DMS53 treated with DMSO at 0.1 percent for 48 hours (cell line): ENCODE measurements around the gene FAM53A.

Experiments
- DNase-seq: peaks from one replicate; lab custom pipeline; 2025; ENCODE audit not compliant: unreplicated experiment; lab: John Stamatoyannopoulos, UW

FAM53A gene

GRCh38 chr4:1623821-1624518 is 60.1 kb downstream of the FAM53A start:
- no peak for DNase-seq

DNA sequence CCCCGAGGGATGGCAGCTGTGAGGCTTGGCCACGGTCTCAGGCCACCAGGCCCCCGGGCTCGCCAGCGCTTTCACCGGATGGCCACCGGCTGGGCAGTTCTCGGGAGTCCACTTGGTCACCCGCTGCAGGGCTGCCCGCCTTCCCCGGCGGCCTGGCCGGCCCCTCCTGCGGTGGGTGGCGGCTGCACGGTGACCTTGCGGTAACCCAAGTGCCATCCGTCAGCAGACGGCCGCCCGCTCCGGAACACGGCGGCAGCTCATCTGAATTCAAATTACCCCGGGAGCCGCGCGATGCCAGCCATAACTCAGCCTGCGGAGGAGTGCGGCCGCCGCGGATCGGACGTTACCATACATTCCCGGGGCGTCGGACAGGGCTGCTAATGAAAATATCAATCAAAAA is 60.7 kb downstream of the FAM53A start:
- DNase-seq: no peak

DNA sequence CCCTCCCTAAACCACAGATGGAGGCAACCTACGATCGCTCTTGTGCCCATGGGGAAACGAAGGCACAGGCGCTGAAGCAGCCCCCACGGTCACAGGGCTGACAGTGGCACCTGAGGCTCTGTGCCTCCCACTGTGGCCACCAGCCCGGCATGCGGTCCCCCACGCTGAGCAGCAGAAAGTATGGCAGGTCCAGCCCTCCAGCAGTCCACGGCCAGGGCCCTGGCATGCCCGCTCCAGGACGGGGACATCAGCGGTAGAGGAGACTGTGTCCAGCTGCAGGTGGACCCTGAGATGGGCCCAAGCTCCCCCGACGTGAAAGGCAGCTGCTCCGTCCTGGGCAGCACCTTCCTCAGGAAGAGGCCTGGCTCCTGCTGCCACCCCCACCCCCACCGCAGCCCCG is 61.2 kb downstream of the FAM53A start:
- DNase-seq: no peak

- DNase-seq: no peak
Observed at GRCh38 chr4:1622238-1622637, 61.9 kb downstream of the FAM53A start.

DNA sequence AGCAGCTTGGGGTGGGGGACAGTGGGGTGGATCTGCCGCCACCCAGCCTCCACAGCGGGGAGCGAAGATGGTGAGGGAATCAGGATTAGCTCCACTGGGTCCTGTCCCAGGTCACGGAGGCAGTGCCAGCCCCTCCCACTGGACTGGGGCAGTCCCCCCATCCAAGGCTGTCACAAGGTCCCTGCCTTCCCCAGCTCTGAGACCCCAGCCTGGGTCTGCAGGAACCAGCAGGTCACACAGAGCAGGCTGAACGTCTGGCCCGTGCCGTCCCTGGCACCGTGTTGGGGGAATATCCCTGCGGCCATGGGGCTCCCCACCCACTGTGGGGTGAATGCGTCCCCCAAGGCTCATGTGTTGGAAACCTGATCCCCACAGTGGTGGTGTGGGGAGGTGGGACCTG is 62.6 kb downstream of the FAM53A start:
- DNase-seq: no peak

DNA sequence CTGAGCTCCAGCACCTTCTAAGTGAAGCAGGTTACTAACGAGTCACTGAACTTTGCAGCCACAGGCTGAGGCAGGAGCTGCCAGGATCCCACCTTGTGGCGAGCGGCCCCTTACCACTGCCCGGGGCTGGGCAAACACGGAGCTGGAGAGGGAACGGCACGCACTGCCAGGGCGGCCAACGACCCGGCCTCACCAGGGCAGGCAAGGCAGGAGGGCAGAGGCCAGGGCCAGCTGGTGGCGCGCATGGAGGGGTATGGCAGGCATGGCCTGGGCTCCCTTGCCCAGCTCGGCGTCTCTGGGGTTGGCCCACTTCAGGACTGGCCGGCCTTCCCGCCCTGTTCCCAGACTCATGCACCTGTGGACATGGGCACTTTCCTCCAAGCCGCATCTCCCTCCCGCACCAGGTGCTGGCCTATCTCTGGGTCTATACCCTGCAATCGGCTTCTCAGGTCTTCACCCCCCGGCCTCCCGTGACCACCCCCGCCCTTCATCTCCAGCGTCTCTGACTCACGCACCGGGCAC is 64.9 kb downstream of the FAM53A start:
- no peak for DNase-seq

GRCh38 chr4:1618438-1618837 is 65.7 kb downstream of the FAM53A start:
- no peak for DNase-seq

GRCh38 chr4:1616557-1616930 is 67.6 kb downstream of the FAM53A start:
- no peak for DNase-seq

- no peak for DNase-seq
Observed at GRCh38 chr4:1615786-1616556, 68.1 kb downstream of the FAM53A start.

DNA sequence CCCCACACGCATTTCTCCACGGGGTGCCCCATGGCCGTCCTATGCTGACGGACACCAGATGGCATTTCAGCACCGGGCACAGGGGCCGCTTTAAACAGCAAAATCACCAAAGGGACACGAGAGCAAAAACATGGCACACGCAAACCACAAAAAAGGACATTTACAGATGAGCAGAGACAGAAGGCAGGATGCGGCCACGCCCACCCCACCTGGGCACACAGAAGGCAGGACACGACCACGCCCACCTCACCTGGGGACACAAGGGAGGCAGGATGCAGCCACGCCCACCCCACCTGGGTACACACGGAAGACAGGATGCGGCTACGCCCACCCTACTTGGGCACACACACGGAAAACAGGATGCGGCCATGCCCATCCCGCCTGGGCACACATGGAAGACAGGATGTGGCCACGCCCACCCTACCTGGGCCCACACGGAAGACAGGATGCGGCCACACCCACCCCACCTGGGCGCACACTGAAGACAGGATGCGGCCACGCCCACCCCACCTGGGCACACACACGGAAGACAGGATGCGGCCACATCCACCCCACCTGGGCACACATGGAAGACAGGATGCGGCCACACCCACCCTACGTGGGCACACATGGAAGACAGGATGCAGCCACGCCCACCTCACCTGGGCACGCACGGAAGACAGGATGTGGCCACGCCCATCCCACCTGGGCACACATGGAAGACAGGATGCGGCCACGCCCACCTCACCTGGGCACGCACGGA is 69.1 kb downstream of the FAM53A start:
- DNase-seq: no peak

GRCh38 chr4:1614502-1614853 is 69.6 kb downstream of the FAM53A start:
- no peak for DNase-seq

DNA sequence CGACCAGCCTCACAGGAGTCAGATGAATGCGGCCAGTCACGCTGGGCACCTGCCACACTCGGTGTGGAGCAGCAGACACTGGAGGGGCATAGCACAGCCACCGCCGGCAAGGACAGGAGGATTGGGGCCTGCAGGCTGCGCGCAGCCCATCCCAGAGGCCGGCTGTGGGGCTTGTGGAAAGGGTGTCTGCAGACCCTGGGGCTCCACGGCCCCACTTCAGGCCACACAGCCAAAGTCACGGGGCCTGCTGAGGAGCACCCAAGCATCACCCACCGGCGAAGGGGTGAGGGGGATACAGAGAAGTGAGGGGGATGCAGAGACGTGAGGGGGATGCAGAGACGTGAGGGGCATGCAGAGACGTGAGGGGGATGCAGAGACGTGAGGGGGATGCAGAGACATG is 70.1 kb downstream of the FAM53A start:
- DNase-seq: no peak

DNA sequence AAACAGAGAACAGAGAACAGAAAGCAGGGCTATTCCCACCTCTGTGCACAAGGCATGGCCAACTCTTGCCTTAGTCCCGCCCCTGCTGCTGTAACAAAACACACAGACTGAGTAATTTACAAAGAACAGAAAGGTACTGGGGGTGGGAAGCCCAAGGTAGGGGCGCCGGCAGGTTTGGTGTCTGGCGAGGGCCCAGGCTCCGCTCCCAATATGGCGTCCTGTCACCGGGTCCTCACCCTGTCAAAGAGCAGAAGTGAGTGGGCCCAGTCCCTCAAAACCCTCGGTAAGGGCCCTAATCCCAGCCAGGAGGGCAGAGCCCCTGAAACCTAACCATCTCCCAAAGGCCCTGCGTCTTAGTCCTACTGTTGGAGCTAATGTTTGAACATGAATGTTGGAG is 71.0 kb downstream of the FAM53A start:
- DNase-seq: no peak

- no peak for DNase-seq
Observed at GRCh38 chr4:1612278-1613098, 71.6 kb downstream of the FAM53A start.

DNA sequence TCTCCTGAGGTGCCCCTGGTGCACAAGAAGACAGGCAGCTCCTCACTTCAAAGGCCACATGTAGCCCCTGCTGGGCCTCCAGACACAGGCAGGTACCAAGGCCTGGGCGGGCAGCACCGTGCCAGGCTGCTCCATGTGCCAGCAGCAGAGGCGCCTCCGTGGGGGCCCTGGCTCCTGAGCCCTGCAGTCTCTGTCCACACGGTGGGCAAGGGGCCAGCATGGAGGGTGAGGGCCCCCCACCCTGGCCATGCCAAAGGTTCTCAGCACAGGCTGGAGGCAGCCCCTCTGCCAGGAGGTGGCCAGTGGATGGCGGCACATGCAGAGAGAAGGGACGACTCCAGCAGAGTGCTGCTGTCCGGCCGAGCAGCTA is 72.6 kb downstream of the FAM53A start:
- DNase-seq: no peak

DNA sequence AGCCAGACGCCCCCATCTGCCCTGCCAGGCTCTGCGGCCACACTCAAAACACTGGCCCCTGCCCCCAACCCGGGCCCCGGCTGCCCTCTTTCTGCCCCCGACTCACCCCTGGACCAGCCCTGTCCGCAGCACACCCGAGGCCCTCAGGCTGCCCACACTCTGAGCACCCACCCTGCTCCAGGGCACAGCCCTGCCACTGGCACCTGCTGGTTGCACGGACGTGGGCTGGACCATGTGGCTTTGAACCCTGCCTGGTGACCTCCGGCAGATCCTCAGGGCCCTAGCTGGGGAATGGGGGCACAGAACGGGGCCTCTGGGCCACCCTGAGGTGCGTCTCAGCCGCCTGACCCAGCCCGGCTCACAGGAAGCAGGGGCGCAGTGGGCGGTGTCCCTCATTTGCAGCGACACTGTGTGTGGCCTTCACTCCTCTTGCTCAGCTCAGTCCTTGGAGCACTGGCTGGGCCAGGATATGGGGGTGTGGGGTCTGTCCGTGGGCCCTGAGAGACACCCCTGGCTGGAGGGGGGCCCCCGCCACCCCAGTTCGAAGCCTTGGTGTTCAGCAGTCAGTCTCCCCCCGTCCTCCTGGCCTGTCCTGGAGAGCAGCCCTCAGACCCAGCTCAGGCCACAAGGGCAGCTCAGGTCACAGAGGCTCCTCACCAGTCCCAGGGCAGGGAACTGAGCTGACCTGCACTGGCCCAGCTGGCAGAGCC is 73.2 kb downstream of the FAM53A start:
- no peak for DNase-seq

DNA sequence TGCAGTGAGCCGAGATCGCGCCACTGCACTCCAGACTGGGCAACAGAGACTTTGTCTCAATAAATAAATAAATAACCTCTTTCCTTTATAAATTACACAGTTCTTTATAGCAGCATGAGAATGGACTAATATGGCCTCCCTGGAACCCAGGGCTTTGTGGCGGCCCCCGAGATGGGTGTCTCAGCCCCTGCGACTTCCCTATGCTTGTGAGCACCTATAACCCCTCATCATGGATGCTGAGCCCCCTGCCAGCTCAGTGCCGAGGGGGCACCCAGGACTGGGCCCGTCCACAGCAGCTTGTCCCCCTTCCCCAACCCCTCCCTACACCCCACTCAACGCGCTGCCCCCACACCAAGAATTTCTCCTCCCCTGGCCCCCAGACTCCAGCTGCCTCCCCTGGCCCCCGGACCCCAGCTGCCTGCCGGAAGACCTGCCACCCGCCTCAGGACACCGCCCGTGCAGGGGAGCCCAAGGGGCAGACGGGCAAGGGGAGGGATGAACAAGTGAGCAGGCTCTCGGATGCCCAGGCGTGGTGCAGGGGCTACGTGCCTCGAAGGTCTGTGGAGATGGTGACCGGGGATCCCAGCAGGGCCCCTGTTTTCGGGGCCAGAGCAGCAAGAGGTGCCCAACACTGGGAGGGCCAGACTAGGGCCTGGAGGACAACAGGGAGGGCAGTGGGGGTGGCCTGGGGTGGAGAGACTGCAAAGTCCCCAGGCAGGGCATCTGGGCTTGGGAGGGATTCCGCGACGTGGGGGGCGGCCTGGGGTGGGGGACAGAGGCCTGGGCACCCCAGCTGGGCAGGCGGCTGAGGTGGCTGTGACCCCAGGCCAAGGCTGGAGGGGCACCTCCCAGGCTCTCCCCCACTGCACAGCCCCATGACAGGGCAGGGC is 74.0 kb downstream of the FAM53A start:
- no peak for DNase-seq

DNA sequence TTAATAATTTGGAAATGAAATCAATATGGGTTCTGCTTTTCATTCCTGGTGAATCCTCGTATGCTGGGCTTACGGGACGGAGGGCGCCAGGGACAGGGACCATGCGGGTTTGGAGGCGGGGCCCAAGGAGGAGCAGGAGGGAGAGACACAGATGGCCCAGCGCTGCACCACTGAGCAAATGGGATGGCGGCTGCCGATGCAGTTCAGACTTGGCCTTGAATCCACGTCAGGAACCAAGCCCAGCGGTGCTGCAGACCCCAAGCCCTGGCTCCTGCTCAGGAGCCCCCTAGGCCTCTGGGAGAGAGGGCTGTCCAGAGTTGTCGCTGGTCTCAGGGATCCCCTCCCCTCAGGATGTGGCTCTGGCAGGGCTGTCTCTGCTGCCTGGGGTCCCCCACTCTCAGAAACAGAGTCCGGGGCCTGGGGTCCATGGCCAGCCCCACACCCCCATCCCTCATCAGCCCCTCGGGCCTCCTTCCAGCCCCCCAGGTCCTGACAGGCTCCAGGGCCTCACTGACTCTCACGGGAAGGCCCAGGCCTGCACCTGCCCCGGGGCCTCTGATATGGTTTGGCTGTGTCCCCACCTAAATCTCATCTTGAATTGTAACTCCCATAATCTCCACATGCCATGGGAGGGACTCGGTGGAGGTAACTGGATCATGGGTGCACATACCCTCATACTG is 75.2 kb downstream of the FAM53A start:
- DNase-seq: no peak
